CD4-positive, alpha-beta T cell treated with Interleukin-4 for 1 hour (primary cell): ENCODE data around the gene MEIS1.
"Not testable (repeated sequence)": the region's sequence is repeated elsewhere in the genome, so short reads cannot be mapped to it uniquely, and the experiment has no call there.

Experiments
- DNase-seq, 2 donors: peaks; one replicate each; pipeline ENCODE4 v3.0.0-alpha.2; 2020 to 2022

Gene MEIS1

GRCh38 chr2:66434679-66435548 is at the start of gene MEIS1:
Gene MEIS1 (plus strand): TSS chr2:66435125. CDS start chr2:66435857, 732 bp downstream.
- DNase-seq, result peak; percentile 41 to 65

- no peak for DNase-seq
Observed at GRCh38 chr2:66387016-66387753, 47.7 kb upstream of the MEIS1 start.

GRCh38 chr2:66389651-66390131 is 45.2 kb upstream of the MEIS1 start:
- DNase-seq, result no peak

- DNase-seq, result no peak
Observed at GRCh38 chr2:66390152-66390551, 44.8 kb upstream of the MEIS1 start.

- DNase-seq, result no peak
Observed at GRCh38 chr2:66390811-66391210, 44.1 kb upstream of the MEIS1 start.

- DNase-seq, result not testable (repeated sequence)
Observed at GRCh38 chr2:66391240-66391639, 43.7 kb upstream of the MEIS1 start.

GRCh38 chr2:66405473-66405872 is 29.5 kb upstream of the MEIS1 start:
- DNase-seq, result no peak

- no peak for DNase-seq
Observed at GRCh38 chr2:66408905-66409304, 26.0 kb upstream of the MEIS1 start.

GRCh38 chr2:66412874-66413273 is 22.1 kb upstream of the MEIS1 start:
- no peak for DNase-seq

- no peak for DNase-seq
Observed at GRCh38 chr2:66414896-66415295, 20.0 kb upstream of the MEIS1 start.

GRCh38 chr2:66418381-66418780 is 16.5 kb upstream of the MEIS1 start:
- no peak for DNase-seq

GRCh38 chr2:66421612-66422011 is 13.3 kb upstream of the MEIS1 start:
- DNase-seq, result no peak

- no peak for DNase-seq
Observed at GRCh38 chr2:66423391-66424124, 11.4 kb upstream of the MEIS1 start.

GRCh38 chr2:66426244-66427111 is 8.4 kb upstream of the MEIS1 start:
- DNase-seq, result no peak

- no peak for DNase-seq
Observed at GRCh38 chr2:66427300-66427699, 7.6 kb upstream of the MEIS1 start.

- no peak for DNase-seq
Observed at GRCh38 chr2:66428986-66429612, 5.8 kb upstream of the MEIS1 start.

GRCh38 chr2:66429693-66430504 is 5.0 kb upstream of the MEIS1 start:
- no peak for DNase-seq

GRCh38 chr2:66430505-66431273 is 4.2 kb upstream of the MEIS1 start:
- DNase-seq, result no peak

GRCh38 chr2:66431274-66431642 is 3.7 kb upstream of the MEIS1 start:
- no peak for DNase-seq
